Transverse colon (tissue), 4 donors: ENCODE measurements around the gene LILRA1.

Experiments used
- CTCF ChIP-seq, 5 experiments: fragments of 200-600 bp in 3 of 5; fragments of 450-650 bp in 2 of 5; sonication (generic) in 3 of 5; IDR thresholded peaks; 1 replicate in 2 of 5; 2 replicates in 3 of 5; pipeline ENCODE4 v1.5.1; 2016 to 2017; ENCODE audit warnings: antibody characterized with exemption in 5 of 5, inconsistent platforms in 3 of 5, mild to moderate bottlenecking in 2 of 5, moderate library complexity in 1 of 5
- EP300 ChIP-seq: sonication (generic); formaldehyde crosslinking; IDR thresholded peaks from one replicate; pipeline ENCODE4 v1.6.1; 2017; ENCODE audit warnings: antibody characterized with exemption, low read depth
- POLR2A ChIP-seq: fragments of 450-650 bp; IDR thresholded peaks from one replicate; pipeline ENCODE4 v1.6.1; 2016; ENCODE audit warnings: antibody characterized with exemption, mild to moderate bottlenecking, moderate library complexity
- POLR2AphosphoS5 ChIP-seq, 3 donors: sonication (generic); formaldehyde crosslinking; IDR thresholded peaks; one replicate each; pipeline ENCODE4 v1.6.1; 2016; ENCODE audit warnings: antibody characterized with exemption in 3 of 3

GRCh38 chr19:54650108-54650655 is 56.8 kb downstream of the LILRA1 start:
- TF ChIP-seq CTCF (IDR thresholded peaks at IDR 0.05) (no peak), EP300 (no peak), POLR2A (no peak), POLR2AphosphoS5 (IDR thresholded peaks at IDR 0.05) (no peak)
